Mesenchymal stem cell (in vitro differentiated cells and primary cell): ENCODE measurements around the gene UBTF.

Source experiments
- DNase-seq: peaks from one replicate; pipeline ENCODE4 v3.0.0-alpha.2; 2013
- H2AFZ ChIP-seq: one replicate; pipeline ENCODE4 v1.6.1; 2013; ENCODE audit warnings: low read depth, mild to moderate bottlenecking, control low read depth, inconsistent platforms, low read length, moderate library complexity
- H2AK5ac ChIP-seq: 2 replicates; pipeline ENCODE4 v1.6.1; 2013; ENCODE audit warnings: low read length, moderate library complexity, mild to moderate bottlenecking, inconsistent platforms; ENCODE audit not compliant: severe bottlenecking
- H2BK120ac ChIP-seq: one replicate; pipeline ENCODE4 v1.6.1; 2013; ENCODE audit warnings: low read depth, mild to moderate bottlenecking, inconsistent platforms, low read length, moderate library complexity
- H2BK12ac ChIP-seq, 2 experiments: one replicate each; pipeline ENCODE4 v1.6.1; 2013; ENCODE audit warnings: inconsistent platforms in 2 of 2, low read length in 2 of 2, mild to moderate bottlenecking in 2 of 2, moderate library complexity in 2 of 2, control low read depth in 1 of 2
- H2BK15ac ChIP-seq: one replicate; pipeline ENCODE4 v1.6.1; 2013; ENCODE audit warnings: mild to moderate bottlenecking, low read depth, inconsistent platforms; ENCODE audit not compliant: poor library complexity, severe bottlenecking
- H2BK5ac ChIP-seq: 2 replicates; pipeline ENCODE4 v1.6.1; 2013; ENCODE audit warnings: low read depth, mild to moderate bottlenecking, low read length, control low read depth, inconsistent platforms; ENCODE audit not compliant: poor library complexity, severe bottlenecking
- H3K14ac ChIP-seq, 2 experiments: one replicate each; pipeline ENCODE4 v1.6.1; 2013; ENCODE audit warnings: inconsistent platforms in 2 of 2, low read length in 2 of 2, control low read depth in 1 of 2, mild to moderate bottlenecking in 1 of 2, moderate library complexity in 1 of 2
- H3K18ac ChIP-seq, 2 experiments: one replicate each; pipeline ENCODE4 v1.6.1; 2013; ENCODE audit warnings: inconsistent platforms in 2 of 2, low read length in 2 of 2, control low read depth in 1 of 2, low read depth in 1 of 2, mild to moderate bottlenecking in 1 of 2
- H3K23ac ChIP-seq, 2 experiments: one replicate each; pipeline ENCODE4 v1.6.1; 2013; ENCODE audit warnings: inconsistent platforms in 2 of 2, low read length in 2 of 2, mild to moderate bottlenecking in 2 of 2, moderate library complexity in 2 of 2, control low read depth in 1 of 2
- H3K27ac ChIP-seq: 2 replicates; pipeline ENCODE4 v1.5.1; 2013; ENCODE audit warnings: mild to moderate bottlenecking, moderate library complexity, low read length, control low read depth, inconsistent platforms; ENCODE audit not compliant: poor library complexity, severe bottlenecking
- H3K27me3 ChIP-seq, 2 experiments: 2 replicates each; pipeline versions ENCODE4 v1.6.1 to v1.7.0; 2013; ENCODE audit warnings: low read length in 2 of 2, mild to moderate bottlenecking in 2 of 2, moderate library complexity in 2 of 2, control low read depth in 1 of 2, inconsistent platforms in 1 of 2; ENCODE audit not compliant: control insufficient read depth in 1 of 2, insufficient read depth in 1 of 2
- H3K36me3 ChIP-seq, 2 experiments: 2 replicates each; pipeline versions ENCODE4 v1.6.1 to v1.7.0; 2013; ENCODE audit warnings: low read length in 2 of 2, control low read depth in 1 of 2, inconsistent platforms in 1 of 2, low read depth in 1 of 2, mild to moderate bottlenecking in 1 of 2; ENCODE audit not compliant: insufficient read depth in 2 of 2, control insufficient read depth in 1 of 2
- H3K4ac ChIP-seq, 2 experiments: one replicate each; pipeline ENCODE4 v1.6.1; 2013; ENCODE audit warnings: inconsistent platforms in 2 of 2, low read length in 2 of 2, mild to moderate bottlenecking in 2 of 2, moderate library complexity in 2 of 2, control low read depth in 1 of 2, low read depth in 1 of 2
- H3K4me1 ChIP-seq: 2 replicates; pipeline ENCODE4 v1.6.1; 2013; ENCODE audit warnings: low read depth, low read length, control low read depth; ENCODE audit not compliant: control insufficient read depth, insufficient read depth
- H3K4me2 ChIP-seq: 2 replicates; pipeline ENCODE4 v1.6.1; 2013; ENCODE audit warnings: low read length, mild to moderate bottlenecking, inconsistent platforms; ENCODE audit not compliant: poor library complexity, severe bottlenecking
- H3K4me3 ChIP-seq, 2 experiments: 2 replicates each; pipeline versions ENCODE4 v1.5.1 to v1.7.0; 2013; ENCODE audit warnings: low read length in 2 of 2, mild to moderate bottlenecking in 2 of 2, control low read depth in 1 of 2, low read depth in 1 of 2; ENCODE audit not compliant: insufficient read depth in 1 of 2
- H3K79me1 ChIP-seq: replicated peaks from 2 replicates; pipeline ENCODE4 v1.6.1; 2013; ENCODE audit warnings: mild to moderate bottlenecking, control low read depth, low read length, inconsistent platforms; ENCODE audit not compliant: poor library complexity, severe bottlenecking
- H3K9ac ChIP-seq: 2 replicates; pipeline ENCODE4 v1.7.0; 2013; ENCODE audit warnings: mild to moderate bottlenecking, low read length, moderate library complexity
- H3K9me3 ChIP-seq: 2 replicates; pipeline ENCODE4 v1.7.0; 2013; ENCODE audit warnings: mild to moderate bottlenecking, low read length; ENCODE audit not compliant: control insufficient read depth
- H4K8ac ChIP-seq: one replicate; pipeline ENCODE4 v1.6.1; 2013; ENCODE audit warnings: inconsistent platforms, mild to moderate bottlenecking, low read length, moderate library complexity
- H4K91ac ChIP-seq: one replicate; pipeline ENCODE4 v1.6.1; 2013; ENCODE audit warnings: mild to moderate bottlenecking, low read length, inconsistent platforms
- WGBS: methylation state at CpG from one replicate; pipeline ENCODE4 v1.1.7; 2013; ENCODE audit warnings: mixed read lengths; 5-methylcytosine and 5-hydroxymethylcytosine counted together

UBTF gene

GRCh38 chr17:44205962-44206824 lies 13.3 kb downstream of the UBTF start:
- H3K4me3 ChIP-seq = no peak overlapping the region
- no peak overlapping the region for H2AK5ac ChIP-seq
- peak overlapping the region; percentile 27 for H3K9ac ChIP-seq
- DNase-seq = no peak
- H3K4ac ChIP-seq = no peak overlapping the region
- no peak overlapping the region for H4K91ac ChIP-seq
- no peak overlapping the region for H2BK120ac ChIP-seq
- no peak overlapping the region for H3K18ac ChIP-seq
- H2BK12ac ChIP-seq = no peak overlapping the region
- no peak overlapping the region for H3K14ac ChIP-seq
- no peak overlapping the region for H3K4me2 ChIP-seq
- H3K79me1 ChIP-seq = peaks cover 17% of the 10 kb centered on the region
- H3K4me1 ChIP-seq = peaks cover 19% of the 10 kb centered on the region
- H3K27ac ChIP-seq = no peak overlapping the region
- no peak overlapping the region for H4K8ac ChIP-seq
- no peak overlapping the region for H2BK5ac ChIP-seq
- peaks cover 42 to 50% of the 10 kb centered on the region in 2 experiments for H3K36me3 ChIP-seq
- no peaks in the 10 kb centered on the region for H3K27me3 ChIP-seq
- H3K9me3 ChIP-seq = no peaks in the 10 kb centered on the region
- H3K23ac ChIP-seq = no peak overlapping the region
- 76% methylated on average over 13 of the region's 13 CpGs for WGBS
- H2BK15ac ChIP-seq = no peak overlapping the region
- H2AFZ ChIP-seq = no peak overlapping the region

GRCh38 chr17:44204441-44204882 lies 15.0 kb downstream of the UBTF start:
- Histone ChIP-seq H3K23ac (no peak overlapping the region), H4K8ac (peak overlapping the region; percentile 8), H3K4me1 (peaks cover 11% of the 10 kb centered on the region), H3K14ac (no peak overlapping the region), H3K4me3 (no peak overlapping the region), H3K27ac (no peak overlapping the region), H3K9ac (peak overlapping the region; percentile 6), H3K36me3 (peaks cover 30 to 34% of the 10 kb centered on the region in 2 experiments), H3K18ac (no peak overlapping the region), H3K27me3 (no peaks in the 10 kb centered on the region), H2BK5ac (no peak overlapping the region), H2AFZ (no peak overlapping the region), H2BK12ac (peak overlapping the region in 1 of 2 experiments; percentile 3), H2AK5ac (no peak overlapping the region), H3K9me3 (no peaks in the 10 kb centered on the region), H3K4ac (no peak overlapping the region), H4K91ac (no peak overlapping the region), H3K79me1 (peaks cover 19% of the 10 kb centered on the region), H2BK120ac (no peak overlapping the region), H2BK15ac (no peak overlapping the region), H3K4me2 (no peak overlapping the region)
- DNase-seq = peak; percentile 68
- 48% methylated on average over 5 of the region's 5 CpGs for WGBS

- Histone ChIP-seq H3K9ac (peak overlapping the region; percentile 42), H2BK120ac (no peak overlapping the region), H4K8ac (peak overlapping the region; percentile 8), H3K4ac (no peak overlapping the region), H3K4me2 (no peak overlapping the region), H3K18ac (peak overlapping the region in 1 of 2 experiments; percentile 55), H4K91ac (no peak overlapping the region), H3K79me1 (peaks cover 16% of the 10 kb centered on the region), H3K27me3 (no peaks in the 10 kb centered on the region), H2BK5ac (no peak overlapping the region), H3K27ac (no peak overlapping the region), H2AFZ (no peak overlapping the region), H2BK12ac (peak overlapping the region in 1 of 2 experiments; percentile 3), H2AK5ac (no peak overlapping the region), H3K23ac (no peak overlapping the region), H3K4me3 (peak overlapping the region in 1 of 2 experiments; percentile 28), H3K36me3 (peaks cover 25 to 28% of the 10 kb centered on the region in 2 experiments), H3K9me3 (no peaks in the 10 kb centered on the region), H2BK15ac (no peak overlapping the region), H3K14ac (no peak overlapping the region), H3K4me1 (peaks cover 11% of the 10 kb centered on the region)
- WGBS = 67% methylated on average over 9 of the region's 9 CpGs
- peak; percentile 51 for DNase-seq
Measured at GRCh38 chr17:44203731-44204440, 15.6 kb downstream of the UBTF start.

- no peak overlapping the region for H3K4me2 ChIP-seq
- no peak overlapping the region for H3K23ac ChIP-seq
- 90% methylated on average over 4 of the region's 4 CpGs for WGBS
- no peak overlapping the region for H2AK5ac ChIP-seq
- no peak overlapping the region for H4K91ac ChIP-seq
- peaks cover 16 to 17% of the 10 kb centered on the region in 2 experiments for H3K36me3 ChIP-seq
- H3K27ac ChIP-seq = no peak overlapping the region
- H2AFZ ChIP-seq = no peak overlapping the region
- H2BK5ac ChIP-seq = no peak overlapping the region
- no peak overlapping the region for H2BK15ac ChIP-seq
- no peak for DNase-seq
- H3K9ac ChIP-seq = peak overlapping the region; percentile 42
- peaks cover 13% of the 10 kb centered on the region for H3K79me1 ChIP-seq
- H4K8ac ChIP-seq = no peak overlapping the region
- no peak overlapping the region for H3K14ac ChIP-seq
- H2BK120ac ChIP-seq = no peak overlapping the region
- H2BK12ac ChIP-seq = peak overlapping the region in 1 of 2 experiments; percentile 1
- H3K4me3 ChIP-seq = no peak overlapping the region
- H3K18ac ChIP-seq = no peak overlapping the region
- no peaks in the 10 kb centered on the region for H3K27me3 ChIP-seq
- H3K4me1 ChIP-seq = peaks cover 14% of the 10 kb centered on the region
- H3K4ac ChIP-seq = no peak overlapping the region
- no peaks in the 10 kb centered on the region for H3K9me3 ChIP-seq
Measured at GRCh38 chr17:44202756-44203155, 16.7 kb downstream of the UBTF start.
